Vagina (tissue), 2 donors: Measurements from ENCODE around the gene TNS2.

ENCODE experiments used
- POLR2A ChIP-seq, 2 donors: fragments of 450-650 bp; IDR thresholded peaks; one replicate each; pipeline ENCODE4 v1.6.1; 2017; ENCODE audit warnings: antibody characterized with exemption in 2 of 2, mild to moderate bottlenecking in 2 of 2, moderate library complexity in 2 of 2
- POLR2AphosphoS5 ChIP-seq, 2 donors: sonication (generic); formaldehyde crosslinking; IDR thresholded peaks; one replicate each; pipeline ENCODE4 v1.9.0; 2017; ENCODE audit warnings: antibody characterized with exemption in 2 of 2, mild to moderate bottlenecking in 2 of 2, low read depth in 1 of 2; ENCODE audit not compliant: insufficient read depth in 1 of 2
- TF ChIP-seq, protein P1 (sequence below), 3 experiments: fragments of 450-650 bp in 2 of 3; fragments of 200-600 bp in 1 of 3; sonication (generic) in 1 of 3; IDR thresholded peaks; one replicate each; pipeline ENCODE4 v1.5.1; 2017 to 2019; ENCODE audit warnings: antibody characterized with exemption in 3 of 3, mild to moderate bottlenecking in 2 of 3, moderate library complexity in 2 of 3

DNA sequence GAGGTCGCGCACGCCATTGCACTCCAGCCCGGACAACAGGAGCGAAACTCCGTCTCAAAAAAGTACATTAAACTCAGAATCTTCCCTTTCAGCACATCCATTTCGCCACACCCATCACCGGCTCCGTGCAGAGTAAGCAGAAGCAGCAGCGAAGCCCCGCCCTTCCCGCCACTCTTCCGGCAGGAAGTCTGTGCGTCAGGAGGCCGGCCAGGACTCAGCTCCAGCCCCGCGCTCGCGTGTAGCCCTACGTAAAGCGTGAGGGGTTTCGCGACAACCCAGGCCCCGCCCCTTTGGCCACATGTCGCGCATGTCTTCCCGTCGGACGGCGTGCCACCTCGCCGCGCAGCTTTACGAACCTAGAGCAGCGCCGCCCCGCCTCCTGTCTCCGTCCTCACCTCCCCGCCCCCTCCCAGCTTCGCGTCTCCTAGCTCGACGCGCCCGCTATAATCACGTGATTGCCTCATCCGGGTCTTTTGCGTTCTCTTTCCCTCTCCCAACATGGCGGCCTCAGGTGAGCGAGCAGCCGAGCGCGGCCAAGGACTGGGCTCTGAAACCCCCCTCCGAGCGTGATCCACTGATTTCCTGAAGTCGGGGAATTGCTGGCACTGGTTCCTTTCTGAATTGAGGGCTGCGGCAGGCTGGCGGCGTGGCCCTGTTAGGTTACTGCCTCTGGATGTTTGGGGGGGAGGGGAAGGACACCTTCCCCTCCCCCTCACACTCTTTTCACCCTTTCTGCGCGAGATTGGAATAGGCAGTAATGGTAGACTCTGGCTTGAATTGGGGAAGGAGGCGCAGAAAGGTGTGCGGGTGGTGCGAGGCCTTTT, 43.7 kb upstream of the TNS2 start, which contains the start of gene EIF4B:
- TF ChIP-seq, protein P1, sequence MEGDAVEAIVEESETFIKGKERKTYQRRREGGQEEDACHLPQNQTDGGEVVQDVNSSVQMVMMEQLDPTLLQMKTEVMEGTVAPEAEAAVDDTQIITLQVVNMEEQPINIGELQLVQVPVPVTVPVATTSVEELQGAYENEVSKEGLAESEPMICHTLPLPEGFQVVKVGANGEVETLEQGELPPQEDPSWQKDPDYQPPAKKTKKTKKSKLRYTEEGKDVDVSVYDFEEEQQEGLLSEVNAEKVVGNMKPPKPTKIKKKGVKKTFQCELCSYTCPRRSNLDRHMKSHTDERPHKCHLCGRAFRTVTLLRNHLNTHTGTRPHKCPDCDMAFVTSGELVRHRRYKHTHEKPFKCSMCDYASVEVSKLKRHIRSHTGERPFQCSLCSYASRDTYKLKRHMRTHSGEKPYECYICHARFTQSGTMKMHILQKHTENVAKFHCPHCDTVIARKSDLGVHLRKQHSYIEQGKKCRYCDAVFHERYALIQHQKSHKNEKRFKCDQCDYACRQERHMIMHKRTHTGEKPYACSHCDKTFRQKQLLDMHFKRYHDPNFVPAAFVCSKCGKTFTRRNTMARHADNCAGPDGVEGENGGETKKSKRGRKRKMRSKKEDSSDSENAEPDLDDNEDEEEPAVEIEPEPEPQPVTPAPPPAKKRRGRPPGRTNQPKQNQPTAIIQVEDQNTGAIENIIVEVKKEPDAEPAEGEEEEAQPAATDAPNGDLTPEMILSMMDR (IDR thresholded peaks at IDR 0.05) = no peak
- TF ChIP-seq POLR2A (IDR thresholded peaks at IDR 0.05) (peak in 1 of 2 donors; percentile 72), POLR2AphosphoS5 (IDR thresholded peaks at IDR 0.05; ENCODE audit: insufficient read depth in 1 of 2, low read depth in 1 of 2) (peak; percentile 94 to 97)
